ENCODE data around the gene MTCH1. TPM values are rescaled to one million over a fixed set of nuclear protein-coding genes. Genes with fewer than 3 reads are reported as not detected.

Gene MTCH1
- total and polyA plus RNA-seq, 10 of the 15 experiments (the other 5 are each of a cell fraction or from before 2014, with no cell fraction given) = 7.2 to 128 (median 85.2) TPM

DNA sequence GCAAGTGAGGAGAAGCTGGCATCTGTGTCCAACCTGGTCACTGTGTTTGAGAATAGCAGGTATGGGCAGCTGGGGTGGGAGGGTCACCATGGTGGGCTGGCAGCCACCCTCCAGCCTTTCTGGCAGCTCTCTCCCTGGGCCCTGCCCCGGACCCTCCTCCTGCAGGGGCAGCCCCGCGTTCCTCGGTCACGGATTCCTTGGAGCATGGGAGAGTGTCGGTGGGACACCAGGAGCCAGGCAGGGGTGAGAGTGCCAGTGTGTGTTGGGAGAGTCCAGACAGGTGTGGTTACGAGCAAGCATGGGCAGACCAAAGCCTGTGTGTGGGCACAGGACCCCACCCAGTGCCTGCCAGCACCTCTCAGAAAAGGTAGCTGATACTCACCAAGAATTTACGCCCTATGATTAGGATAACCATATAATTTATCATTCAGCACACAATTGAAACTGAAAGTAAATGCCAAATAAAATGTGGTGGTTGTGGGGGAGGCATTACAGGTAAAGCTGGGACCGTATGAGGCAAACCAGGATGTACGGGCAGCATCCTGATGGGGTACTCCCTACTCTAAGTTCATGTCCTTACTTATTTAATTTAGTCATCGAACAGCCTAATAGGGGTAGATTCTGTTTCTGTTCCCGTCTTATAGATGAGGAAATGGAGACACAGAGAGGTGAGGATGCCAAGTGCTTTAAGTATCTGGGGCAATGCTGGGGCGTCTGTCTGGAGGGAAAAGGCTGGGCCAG is 20.0 kb upstream of the MTCH1 start (continued):
- no peak for TF ChIP-seq YY1 (IDR thresholded peaks at IDR 0.05; ENCODE audit: low read depth, low read length)
- TF ChIP-seq RUNX3 (IDR thresholded peaks at IDR 0.05; ENCODE audit: low read length) = peak; percentile 23; the same call in 1 of the 2 replicates
- no peak for TF ChIP-seq IKZF2 (IDR thresholded peaks at IDR 0.05)

DNA sequence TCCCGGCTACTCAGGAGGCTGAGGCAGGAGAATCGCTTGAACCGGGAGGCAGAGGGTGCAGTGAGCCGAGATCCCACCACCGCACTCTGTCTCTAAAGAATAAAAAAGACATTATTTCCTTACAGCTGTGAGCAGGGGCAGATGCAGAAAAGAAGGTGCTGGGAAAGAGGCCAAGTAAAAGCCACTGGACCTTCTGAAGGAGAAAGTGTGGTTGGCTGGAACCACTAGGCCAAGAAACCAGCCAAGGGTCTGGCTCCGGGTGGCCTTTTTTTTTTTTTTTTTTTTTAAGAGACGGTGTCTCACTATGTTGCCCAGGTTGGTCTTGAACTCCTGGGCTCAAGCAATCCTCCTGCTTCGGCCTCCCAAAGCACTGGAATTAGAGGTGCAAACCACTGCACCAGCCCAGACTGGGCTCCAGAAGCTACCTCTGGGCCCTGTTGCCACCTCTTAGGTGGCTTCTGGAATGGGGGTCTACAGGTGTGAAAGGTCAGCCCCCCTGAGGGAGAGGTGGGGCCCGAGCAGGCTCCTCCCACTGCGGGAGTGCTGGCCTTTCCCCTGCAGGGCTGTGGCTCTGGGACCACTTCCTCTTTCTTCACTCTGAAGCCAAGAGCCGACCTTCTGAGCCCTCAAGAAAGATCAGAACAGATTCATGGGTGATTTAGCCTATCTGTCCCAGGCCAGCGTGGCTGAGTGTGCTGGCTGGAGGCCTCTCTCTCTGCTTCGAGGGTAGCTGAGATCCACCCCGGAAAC is 19.2 kb upstream of the MTCH1 start, which contains the start of gene FGD2:
FGD2 (plus strand) TSS at position 595 of the 750 bp plus-strand sequence. CDS start 163 bp downstream, outside the sequence.
- SMC1A ChIA-PET (ENCODE audit: uncharacterized antibody, unreplicated experiment) = interaction anchor here (1.0 to 4.8 kb wide), 8 partner anchors 11 to 239 kb away, joined by 3 to 58 read pairs (median 6); partner anchors contain the start of gene PPIL1
- DNase-seq (ENCODE audit: low read depth, low spot score) = no peak
- peak; percentile 87 for ATAC-seq
- Histone ChIP-seq H2AFZ (ENCODE audit: control insufficient read depth, low read depth, low read length) (peak within 1 kb of the TSS; percentile 64), H3K4me3 (peak within 1 kb of the TSS; percentile 81), H3K9ac (ENCODE audit: control insufficient read depth, insufficient read depth, low read length) (peak within 1 kb of the TSS; percentile 91), H3K4me2 (ENCODE audit: control insufficient read depth, insufficient read depth) (peak within 1 kb of the TSS; percentile 95), H3K27ac (ENCODE audit: control insufficient read depth, insufficient read depth) (peak within 1 kb of the TSS; percentile 88), H3K36me3 (ENCODE audit: control insufficient read depth in 2 of 2, insufficient read depth in 2 of 2, low read length in 1 of 2) (peaks cover 0 to 12% of the 10 kb centered on the region in 2 experiments; a peak in 2 of 4 replicates), H3K27me3 (replicated peaks in 1 of 2; ENCODE audit: control insufficient read depth in 2 of 2, insufficient read depth in 2 of 2, low read length in 1 of 2) (no peaks in the 10 kb centered on the region), H3K4me1 (ENCODE audit: control insufficient read depth, insufficient read depth, low read length) (peaks cover 38% of the 10 kb centered on the region), H3K79me2 (ENCODE audit: control insufficient read depth, insufficient read depth, low read length) (peaks cover 40% of the 10 kb centered on the region), H3K9me3 (replicated peaks; ENCODE audit: control insufficient read depth, insufficient read depth, low read length) (no peaks in the 10 kb centered on the region), H4K20me1 (ENCODE audit: control insufficient read depth, insufficient read depth) (no peaks in the 10 kb centered on the region)
- peak; percentile 75 for FAIRE-seq
- intact Hi-C loops (cut with micrococcal nuclease; ENCODE audit: unreplicated experiment) = no loop called here
- BruUV-seq (replicated peaks) = no TSS peak
- WGBS (ENCODE audit: insufficient coverage, insufficient replicate concordance, low lambda C conversion rate, missing lambda C conversion rate) = 0% methylated on average over 13 of the region's 14 CpGs
- in situ Hi-C loops (cut with MboI) = no loop called here
- RAD21 ChIA-PET (ENCODE audit: unreplicated experiment) = interaction anchor here (0.7 to 5.1 kb wide), 12 partner anchors 12 to 250 kb away, joined by 3 to 78 read pairs (median 8); partner anchors contain the start of genes C6orf89, MTCH1 and PIM1
- POLR2A ChIA-PET = interaction anchor here (0.6 to 6.0 kb wide), 7 partner anchors 13 to 700 kb away, joined by 3 to 74 read pairs (median 6); partner anchors contain the start of gene MTCH1
- CTCF ChIA-PET = interaction anchor here (1.0 to 7.6 kb wide), 14 partner anchors 14 to 205 kb away, joined by 3 to 109 read pairs (median 6); partner anchors contain the start of gene C6orf89
- TF ChIP-seq, protein P1, sequence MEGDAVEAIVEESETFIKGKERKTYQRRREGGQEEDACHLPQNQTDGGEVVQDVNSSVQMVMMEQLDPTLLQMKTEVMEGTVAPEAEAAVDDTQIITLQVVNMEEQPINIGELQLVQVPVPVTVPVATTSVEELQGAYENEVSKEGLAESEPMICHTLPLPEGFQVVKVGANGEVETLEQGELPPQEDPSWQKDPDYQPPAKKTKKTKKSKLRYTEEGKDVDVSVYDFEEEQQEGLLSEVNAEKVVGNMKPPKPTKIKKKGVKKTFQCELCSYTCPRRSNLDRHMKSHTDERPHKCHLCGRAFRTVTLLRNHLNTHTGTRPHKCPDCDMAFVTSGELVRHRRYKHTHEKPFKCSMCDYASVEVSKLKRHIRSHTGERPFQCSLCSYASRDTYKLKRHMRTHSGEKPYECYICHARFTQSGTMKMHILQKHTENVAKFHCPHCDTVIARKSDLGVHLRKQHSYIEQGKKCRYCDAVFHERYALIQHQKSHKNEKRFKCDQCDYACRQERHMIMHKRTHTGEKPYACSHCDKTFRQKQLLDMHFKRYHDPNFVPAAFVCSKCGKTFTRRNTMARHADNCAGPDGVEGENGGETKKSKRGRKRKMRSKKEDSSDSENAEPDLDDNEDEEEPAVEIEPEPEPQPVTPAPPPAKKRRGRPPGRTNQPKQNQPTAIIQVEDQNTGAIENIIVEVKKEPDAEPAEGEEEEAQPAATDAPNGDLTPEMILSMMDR (IDR thresholded peaks at IDR 0.05 in 2 of 3, conservative IDR thresholded peaks at IDR 0.05 in 1 of 3; ENCODE audit: control insufficient read depth in 2 of 3, extremely low read depth in 1 of 3, insufficient read depth in 1 of 3, low read depth in 3 of 3, low read length in 3 of 3) = no peak
- TF ChIP-seq RELA (IDR thresholded peaks at IDR 0.05; ENCODE audit: borderline replicate concordance, partially characterized antibody) (no peak), BRCA1 (IDR thresholded peaks at IDR 0.05; ENCODE audit: low read depth, low read length) (no peak), ZNF207 (IDR thresholded peaks at IDR 0.05; ENCODE audit: borderline replicate concordance) (no peak), RB1 (IDR thresholded peaks at IDR 0.05; ENCODE audit: borderline replicate concordance) (no peak), IRF4 (IDR thresholded peaks at IDR 0.05; ENCODE audit: low read depth, low read length) (peak; percentile 54; the same call in 1 of the 2 replicates), GATAD2B (conservative IDR thresholded peaks at IDR 0.05; ENCODE audit: low read depth) (peak; percentile 38; the same call in 1 of the 2 replicates), EGR1 (IDR thresholded peaks at IDR 0.05; ENCODE audit: borderline replicate concordance in 1 of 2, low read depth in 2 of 2, low read length in 2 of 2) (no peak)
- TF ChIP-seq, protein P2, sequence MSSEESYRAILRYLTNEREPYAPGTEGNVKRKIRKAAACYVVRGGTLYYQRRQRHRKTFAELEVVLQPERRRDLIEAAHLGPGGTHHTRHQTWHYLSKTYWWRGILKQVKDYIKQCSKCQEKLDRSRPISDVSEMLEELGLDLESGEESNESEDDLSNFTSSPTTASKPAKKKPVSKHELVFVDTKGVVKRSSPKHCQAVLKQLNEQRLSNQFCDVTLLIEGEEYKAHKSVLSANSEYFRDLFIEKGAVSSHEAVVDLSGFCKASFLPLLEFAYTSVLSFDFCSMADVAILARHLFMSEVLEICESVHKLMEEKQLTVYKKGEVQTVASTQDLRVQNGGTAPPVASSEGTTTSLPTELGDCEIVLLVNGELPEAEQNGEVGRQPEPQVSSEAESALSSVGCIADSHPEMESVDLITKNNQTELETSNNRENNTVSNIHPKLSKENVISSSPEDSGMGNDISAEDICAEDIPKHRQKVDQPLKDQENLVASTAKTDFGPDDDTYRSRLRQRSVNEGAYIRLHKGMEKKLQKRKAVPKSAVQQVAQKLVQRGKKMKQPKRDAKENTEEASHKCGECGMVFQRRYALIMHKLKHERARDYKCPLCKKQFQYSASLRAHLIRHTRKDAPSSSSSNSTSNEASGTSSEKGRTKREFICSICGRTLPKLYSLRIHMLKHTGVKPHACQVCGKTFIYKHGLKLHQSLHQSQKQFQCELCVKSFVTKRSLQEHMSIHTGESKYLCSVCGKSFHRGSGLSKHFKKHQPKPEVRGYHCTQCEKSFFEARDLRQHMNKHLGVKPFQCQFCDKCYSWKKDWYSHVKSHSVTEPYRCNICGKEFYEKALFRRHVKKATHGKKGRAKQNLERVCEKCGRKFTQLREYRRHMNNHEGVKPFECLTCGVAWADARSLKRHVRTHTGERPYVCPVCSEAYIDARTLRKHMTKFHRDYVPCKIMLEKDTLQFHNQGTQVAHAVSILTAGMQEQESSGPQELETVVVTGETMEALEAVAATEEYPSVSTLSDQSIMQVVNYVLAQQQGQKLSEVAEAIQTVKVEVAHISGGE (CRISPR knock-in tag; IDR thresholded peaks at IDR 0.05) = no peak
- TF ChIP-seq, protein P3, sequence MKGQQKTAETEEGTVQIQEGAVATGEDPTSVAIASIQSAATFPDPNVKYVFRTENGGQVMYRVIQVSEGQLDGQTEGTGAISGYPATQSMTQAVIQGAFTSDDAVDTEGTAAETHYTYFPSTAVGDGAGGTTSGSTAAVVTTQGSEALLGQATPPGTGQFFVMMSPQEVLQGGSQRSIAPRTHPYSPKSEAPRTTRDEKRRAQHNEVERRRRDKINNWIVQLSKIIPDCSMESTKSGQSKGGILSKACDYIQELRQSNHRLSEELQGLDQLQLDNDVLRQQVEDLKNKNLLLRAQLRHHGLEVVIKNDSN (IDR thresholded peaks at IDR 0.05; ENCODE audit: borderline replicate concordance, extremely low read length, insufficient read depth, low read depth, low read length) = no peak
